Activated CD4-positive, alpha-beta T cell treated with anti-CD3 and anti-CD28 coated beads, Interleukin-2, amount 10 ng/mL, durations not matched to agents 24 days and 14 days (primary cell): ENCODE results near the gene EID1. TPM values are rescaled to one million over a fixed set of nuclear protein-coding genes. Genes with fewer than 3 reads are reported as not detected.
A peak's percentile ranks its signal among the peaks of the same experiment; 100 is the strongest.

Experiments
- DNase-seq: peaks from one replicate; pipeline ENCODE4 v3.0.0; 2022
- H3K27ac Mint-ChIP-seq: one replicate; pipeline ENCODE4 v1.8.0; 2022; ENCODE audit warnings: mild to moderate bottlenecking, mixed read lengths
- H3K27me3 Mint-ChIP-seq: one replicate; pipeline ENCODE4 v1.8.0; 2022; ENCODE audit warnings: mixed read lengths
- H3K36me3 Mint-ChIP-seq: one replicate; pipeline ENCODE4 v1.8.0; 2022; ENCODE audit warnings: low read depth, mild to moderate bottlenecking, mixed read lengths
- H3K4me1 Mint-ChIP-seq: one replicate; pipeline ENCODE4 v1.8.0; 2021; ENCODE audit warnings: mixed read lengths
- H3K4me3 Mint-ChIP-seq: one replicate; pipeline ENCODE4 v1.8.0; 2022; ENCODE audit warnings: mild to moderate bottlenecking, moderate library complexity, mixed read lengths
- H3K9me3 Mint-ChIP-seq: one replicate; pipeline ENCODE4 v1.8.0; 2021; ENCODE audit warnings: mixed read lengths
- intact Hi-C: fragments of 100-400 bp; cut with micrococcal nuclease; formaldehyde crosslinking; loops from one replicate; pipeline ENCODE4 v1.15.1; 2023
- total RNA-seq: library from RNA; stranded (reverse); gene quantifications from 2 replicates; pipeline ENCODE4 v1.2.3, GENCODE V29; 2022

EID1 gene
- total RNA-seq, 1 donor from 2014 or later: 209 TPM

- Mint-ChIP-seq H3K9me3 (no peaks in the 10 kb centered on the region), H3K4me1 (peaks cover 48% of the 10 kb centered on the region), H3K27ac (peak overlapping the region; percentile 46), H3K36me3 (peaks cover 49% of the 10 kb centered on the region), H3K27me3 (no peaks in the 10 kb centered on the region), H3K4me3 (peak overlapping the region; percentile 97)
- intact Hi-C loops: loop anchor here (10.0 kb wide), 1 partner anchor 1255 kb away; no protein-coding TSS in a partner anchor
- no peak for DNase-seq
Observed at GRCh38 chr15:48880070-48880634, 2.2 kb downstream of the EID1 start.

GRCh38 chr15:48883699-48884098, 5.8 kb downstream of the EID1 start:
- DNase-seq: no peak
- Mint-ChIP-seq H3K4me1 (peaks cover 45% of the 10 kb centered on the region), H3K4me3 (no peak overlapping the region), H3K27me3 (no peaks in the 10 kb centered on the region), H3K27ac (no peak overlapping the region), H3K9me3 (no peaks in the 10 kb centered on the region), H3K36me3 (peaks cover 37% of the 10 kb centered on the region)
- intact Hi-C loops: loop anchor here (10.0 kb wide), 1 partner anchor 1251 kb away; no protein-coding TSS in a partner anchor

GRCh38 chr15:48887144-48887543, 9.2 kb downstream of the EID1 start:
- DNase-seq: no peak
- H3K4me1 Mint-ChIP-seq: peaks cover 30% of the 10 kb centered on the region
- intact Hi-C loops: loop anchor here (1.0 to 10.0 kb wide), 2 partner anchors 10 to 1248 kb away; no protein-coding TSS in a partner anchor
- H3K4me3 Mint-ChIP-seq: no peak overlapping the region
- no peaks in the 10 kb centered on the region for H3K9me3 Mint-ChIP-seq
- no peak overlapping the region for H3K27ac Mint-ChIP-seq
- H3K36me3 Mint-ChIP-seq: peaks cover 15% of the 10 kb centered on the region
- H3K27me3 Mint-ChIP-seq: no peaks in the 10 kb centered on the region

DNA sequence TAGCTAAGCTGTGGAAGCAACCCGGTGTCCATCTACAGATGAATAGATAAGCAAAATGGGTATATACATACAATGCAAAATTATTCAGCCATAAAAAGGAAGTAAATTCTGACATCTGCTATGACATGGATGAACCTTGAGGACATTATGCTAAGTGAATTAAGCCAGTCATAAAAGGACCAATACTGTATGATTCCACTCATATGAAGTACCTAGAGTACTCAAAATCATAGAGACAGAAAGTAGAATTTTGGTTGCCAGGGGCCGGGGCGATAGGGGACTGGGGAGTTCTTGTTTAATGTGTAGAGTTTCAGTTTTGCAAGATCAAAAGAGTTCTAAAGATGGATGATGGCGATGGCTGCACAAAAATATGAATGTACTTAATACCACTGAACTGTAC, 10.3 kb downstream of the EID1 start:
- no peak overlapping the region for H3K4me3 Mint-ChIP-seq
- peaks cover 2% of the 10 kb centered on the region for H3K27me3 Mint-ChIP-seq
- intact Hi-C loops: loop anchor here (1.0 to 10.0 kb wide), 2 partner anchors 41 to 1247 kb away; no protein-coding TSS in a partner anchor
- H3K9me3 Mint-ChIP-seq: no peaks in the 10 kb centered on the region
- H3K27ac Mint-ChIP-seq: peak overlapping the region; percentile 51
- DNase-seq: peak; percentile 64
- peaks cover 22% of the 10 kb centered on the region for H3K4me1 Mint-ChIP-seq
- peaks cover 9% of the 10 kb centered on the region for H3K36me3 Mint-ChIP-seq

DNA sequence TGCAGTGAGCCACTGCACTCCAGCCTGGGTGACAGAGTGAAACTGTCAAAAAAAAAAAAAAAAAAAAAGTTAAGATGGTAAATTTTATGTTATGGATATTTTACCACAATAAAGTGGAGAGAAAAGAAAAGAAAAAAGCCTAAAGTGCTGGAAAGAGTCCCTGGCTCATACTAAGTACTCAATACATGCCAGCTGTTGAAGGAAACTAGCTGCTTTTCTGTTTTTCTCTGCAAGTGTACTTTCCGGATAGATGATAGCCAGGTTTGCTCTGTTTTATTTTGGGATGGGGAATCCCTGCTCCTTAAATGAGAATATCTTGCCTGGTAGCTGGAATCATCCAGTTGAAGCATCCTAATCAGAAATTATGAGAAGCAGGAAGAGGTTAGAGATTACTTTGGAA, 10.9 kb downstream of the EID1 start:
- intact Hi-C loops: loop anchor here (1.0 to 10.0 kb wide), 2 partner anchors 40 to 1246 kb away; no protein-coding TSS in a partner anchor
- H3K4me1 Mint-ChIP-seq: peaks cover 21% of the 10 kb centered on the region
- H3K4me3 Mint-ChIP-seq: no peak overlapping the region
- H3K9me3 Mint-ChIP-seq: no peaks in the 10 kb centered on the region
- peaks cover 2% of the 10 kb centered on the region for H3K27me3 Mint-ChIP-seq
- no peak for DNase-seq
- H3K27ac Mint-ChIP-seq: peak overlapping the region; percentile 3
- peaks cover 4% of the 10 kb centered on the region for H3K36me3 Mint-ChIP-seq

GRCh38 chr15:48889925-48890324, 12.0 kb downstream of the EID1 start:
- Mint-ChIP-seq H3K27me3 (peaks cover 4% of the 10 kb centered on the region), H3K4me1 (peaks cover 20% of the 10 kb centered on the region), H3K36me3 (peaks cover 2% of the 10 kb centered on the region), H3K9me3 (no peaks in the 10 kb centered on the region), H3K27ac (no peak overlapping the region), H3K4me3 (no peak overlapping the region)
- intact Hi-C loops: loop anchor here (10.0 kb wide), 1 partner anchor 1245 kb away; no protein-coding TSS in a partner anchor
- no peak for DNase-seq

DNA sequence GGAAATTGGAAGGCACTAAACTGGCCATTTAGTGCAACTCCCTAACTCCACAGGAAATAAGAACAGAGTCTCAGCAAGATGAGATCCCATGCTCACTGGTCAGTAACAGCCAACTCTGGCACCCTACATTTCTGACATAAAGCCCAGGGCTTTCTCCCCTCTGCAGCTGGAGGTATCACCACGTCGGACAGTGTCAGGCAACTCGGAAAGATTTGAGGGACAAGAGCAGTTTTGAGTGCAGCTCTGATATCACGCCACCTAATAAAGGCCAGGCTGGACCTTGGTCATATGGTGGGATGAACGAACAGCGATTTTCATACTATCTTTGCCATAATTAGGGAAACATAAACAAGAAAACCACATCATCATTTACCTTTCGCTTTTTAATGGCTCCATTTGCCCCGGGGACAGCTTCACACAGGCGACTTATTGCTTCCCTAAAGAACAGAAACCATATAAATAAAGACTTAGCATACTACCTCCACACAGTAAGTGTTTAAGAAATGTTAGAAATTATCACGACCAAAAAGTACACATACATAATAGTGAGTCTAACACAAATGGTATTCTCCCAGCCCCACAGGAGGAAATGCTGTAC, 12.5 kb downstream of the EID1 start:
- Mint-ChIP-seq H3K4me3 (no peak overlapping the region), H3K4me1 (peaks cover 19% of the 10 kb centered on the region), H3K9me3 (no peaks in the 10 kb centered on the region), H3K36me3 (peaks cover 2% of the 10 kb centered on the region), H3K27ac (no peak overlapping the region), H3K27me3 (peaks cover 4% of the 10 kb centered on the region)
- intact Hi-C loops: no loop called here
- DNase-seq: no peak

- H3K4me3 Mint-ChIP-seq: no peak overlapping the region
- peaks cover 4% of the 10 kb centered on the region for H3K27me3 Mint-ChIP-seq
- peaks cover 19% of the 10 kb centered on the region for H3K4me1 Mint-ChIP-seq
- H3K27ac Mint-ChIP-seq: no peak overlapping the region
- no peak for DNase-seq
- intact Hi-C loops: no loop called here
- H3K36me3 Mint-ChIP-seq: peaks cover 2% of the 10 kb centered on the region
- no peaks in the 10 kb centered on the region for H3K9me3 Mint-ChIP-seq
Observed at GRCh38 chr15:48891232-48891765, 13.4 kb downstream of the EID1 start.

DNA sequence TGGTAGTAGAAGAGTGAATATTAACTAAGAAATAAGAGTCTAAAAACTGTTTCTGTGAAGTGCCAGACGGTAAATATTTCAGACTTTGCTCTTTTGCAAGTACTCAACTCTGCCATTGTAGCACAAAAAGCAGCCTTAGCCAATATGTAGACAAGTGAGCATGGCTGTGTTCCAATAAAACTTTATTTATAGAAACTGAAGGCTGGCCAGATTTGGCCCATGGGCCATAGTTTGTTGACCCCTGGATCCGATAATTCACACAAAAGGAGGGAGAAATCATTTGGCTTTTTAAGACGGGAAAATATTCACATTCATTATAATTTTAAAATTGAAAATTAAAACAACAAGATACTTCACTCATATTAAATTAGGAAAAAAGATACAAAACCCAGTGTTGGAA, 15.4 kb downstream of the EID1 start:
- Mint-ChIP-seq H3K9me3 (no peaks in the 10 kb centered on the region), H3K27me3 (peaks cover 4% of the 10 kb centered on the region), H3K4me1 (peaks cover 25% of the 10 kb centered on the region), H3K36me3 (peaks cover 2% of the 10 kb centered on the region), H3K4me3 (no peak overlapping the region), H3K27ac (no peak overlapping the region)
- intact Hi-C loops: no loop called here
- DNase-seq: no peak

GRCh38 chr15:48896869-48897814, 19.2 kb downstream of the EID1 start:
- DNase-seq: no peak
- peaks cover 22% of the 10 kb centered on the region for H3K4me1 Mint-ChIP-seq
- H3K36me3 Mint-ChIP-seq: no peaks in the 10 kb centered on the region
- H3K27me3 Mint-ChIP-seq: peaks cover 4% of the 10 kb centered on the region
- intact Hi-C loops: loop anchor here (1.0 kb wide), 2 partner anchors 10 to 32 kb away; no protein-coding TSS in a partner anchor
- H3K9me3 Mint-ChIP-seq: no peaks in the 10 kb centered on the region
- peak overlapping the region; percentile 33 for H3K4me3 Mint-ChIP-seq
- H3K27ac Mint-ChIP-seq: peak overlapping the region; percentile 76

DNA sequence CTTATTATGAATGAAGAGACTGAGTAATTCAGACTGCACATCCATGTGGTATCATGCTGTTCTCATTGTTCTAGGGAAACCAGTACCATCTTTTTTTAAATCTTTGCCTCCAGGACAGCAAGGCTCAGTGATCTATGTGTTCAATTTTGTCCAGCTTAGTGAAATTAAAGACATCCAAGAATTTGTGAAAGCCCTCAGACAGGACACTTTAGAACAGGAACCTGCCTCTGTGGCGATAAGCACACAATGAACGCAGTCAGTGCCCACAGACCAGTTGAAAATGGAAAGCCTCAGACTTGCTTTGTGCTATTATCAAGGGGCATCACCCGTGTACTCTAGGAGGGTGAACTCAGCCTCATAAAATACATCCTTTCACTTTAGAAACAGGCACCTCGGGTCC, 20.1 kb downstream of the EID1 start:
- peak overlapping the region; percentile 76 for H3K27ac Mint-ChIP-seq
- intact Hi-C loops: no loop called here
- DNase-seq: no peak
- H3K36me3 Mint-ChIP-seq: no peaks in the 10 kb centered on the region
- peak overlapping the region; percentile 21 for H3K4me3 Mint-ChIP-seq
- peaks cover 2% of the 10 kb centered on the region for H3K27me3 Mint-ChIP-seq
- no peaks in the 10 kb centered on the region for H3K9me3 Mint-ChIP-seq
- peaks cover 28% of the 10 kb centered on the region for H3K4me1 Mint-ChIP-seq

DNA sequence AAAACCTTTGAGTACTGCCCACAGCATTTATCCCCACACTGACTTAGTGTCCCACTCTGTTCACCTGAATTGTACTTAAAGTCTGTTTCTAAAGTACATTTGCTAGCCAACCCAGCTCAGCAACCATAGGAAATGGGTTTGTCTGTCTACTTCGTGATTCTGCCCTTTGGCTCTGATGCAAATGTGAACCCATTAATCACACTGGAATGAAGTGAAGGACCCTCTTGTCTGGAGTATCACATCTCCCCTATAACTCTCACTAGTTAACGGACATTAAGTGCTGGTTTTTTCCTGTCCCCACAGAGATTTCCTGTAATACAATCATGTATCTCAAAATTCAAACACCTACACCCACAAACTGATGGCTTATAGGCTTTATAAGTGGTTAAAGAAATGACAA, 20.5 kb downstream of the EID1 start:
- Mint-ChIP-seq H3K4me3 (no peak overlapping the region), H3K36me3 (no peaks in the 10 kb centered on the region), H3K27ac (peak overlapping the region; percentile 76), H3K4me1 (peaks cover 28% of the 10 kb centered on the region), H3K9me3 (no peaks in the 10 kb centered on the region), H3K27me3 (peaks cover 2% of the 10 kb centered on the region)
- intact Hi-C loops: no loop called here
- DNase-seq: no peak

DNA sequence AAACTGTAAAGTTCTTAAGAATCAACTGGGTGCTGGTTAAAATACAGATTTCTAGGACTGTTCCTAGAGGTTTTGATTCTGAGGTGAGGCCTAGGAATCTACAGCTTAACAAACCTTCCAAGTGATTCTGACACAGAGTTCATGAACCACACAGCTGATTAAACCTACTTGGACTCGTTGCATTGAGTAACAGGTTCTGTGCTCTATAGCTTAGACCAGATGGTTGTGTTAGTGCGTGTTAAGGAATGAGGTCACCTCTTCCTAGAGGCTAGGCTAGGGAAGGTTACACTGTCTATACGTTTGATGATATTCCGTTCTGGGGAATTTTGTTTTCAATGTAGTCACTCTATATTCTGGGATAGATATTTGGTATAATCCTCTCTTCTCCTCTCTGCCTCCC, 21.9 kb downstream of the EID1 start:
- Mint-ChIP-seq H3K36me3 (no peaks in the 10 kb centered on the region), H3K27ac (no peak overlapping the region), H3K27me3 (no peaks in the 10 kb centered on the region), H3K9me3 (no peaks in the 10 kb centered on the region), H3K4me1 (peaks cover 26% of the 10 kb centered on the region), H3K4me3 (no peak overlapping the region)
- intact Hi-C loops: no loop called here
- DNase-seq: no peak
